GM23338 (cell line): ENCODE data around the gene PID1.

ENCODE experiments used
- CREB1 ChIP-seq: fragments of 250-450 bp; sonication (Bioruptor Pico); IDR thresholded peaks from 2 replicates; pipeline ENCODE4 v1.5.0; 2020; ENCODE audit warnings: low read depth, mild to moderate bottlenecking, moderate library complexity
- EZH2 ChIP-seq: fragments of 200-600 bp; sonication (generic); IDR thresholded peaks from one replicate; pipeline ENCODE4 v1.8.0; 2017; ENCODE audit warnings: antibody characterized with exemption, mild to moderate bottlenecking, low read depth; ENCODE audit not compliant: unreplicated experiment
- EZH2phosphoT487 ChIP-seq: fragments of 200-600 bp; sonication (generic); IDR thresholded peaks from one replicate; pipeline ENCODE4 v1.8.1; 2018; ENCODE audit warnings: antibody characterized with exemption; ENCODE audit not compliant: unreplicated experiment
- JUNB ChIP-seq: IDR thresholded peaks from one replicate; pipeline ENCODE4 v1.6.1; 2016; ENCODE audit warnings: antibody characterized with exemption; ENCODE audit not compliant: unreplicated experiment
- NANOG ChIP-seq: IDR thresholded peaks from 2 replicates; pipeline ENCODE4 v1.6.1; 2016; ENCODE audit warnings: antibody characterized with exemption, borderline replicate concordance
- POLR2AphosphoS5 ChIP-seq: IDR thresholded peaks from 2 replicates; pipeline ENCODE4 v1.6.1; 2016; ENCODE audit warnings: antibody characterized with exemption, low read depth
- STAT1 ChIP-seq: IDR thresholded peaks from one replicate; pipeline ENCODE4 v1.6.1; 2016; ENCODE audit warnings: antibody characterized with exemption; ENCODE audit not compliant: unreplicated experiment
- ZNF114 ChIP-seq: fragments of 250-450 bp; sonication (Bioruptor Pico); IDR thresholded peaks from 2 replicates; pipeline ENCODE4 v1.5.0; 2020; ENCODE audit warnings: mild to moderate bottlenecking, moderate library complexity
- ZNF331 ChIP-seq: fragments of 250-450 bp; sonication (Bioruptor Pico); IDR thresholded peaks from 2 replicates; pipeline ENCODE4 v1.5.0; 2020; ENCODE audit warnings: low read depth, mild to moderate bottlenecking, moderate library complexity
- TF ChIP-seq, protein P1 (sequence below), 2 experiments: fragments of 200-600 bp in 1 of 2; sonication (generic) in 1 of 2; conservative IDR thresholded peaks; 2 replicates each; pipeline versions ENCODE4 v1.5.1 to v1.6.1; 2016 to 2017; ENCODE audit warnings: antibody characterized with exemption in 2 of 2, low read depth in 2 of 2, mild to moderate bottlenecking in 2 of 2, moderate library complexity in 1 of 2
- TF ChIP-seq, protein P2 (sequence below): IDR thresholded peaks from one replicate; pipeline ENCODE4 v1.6.1; 2018; ENCODE audit warnings: antibody characterized with exemption; ENCODE audit not compliant: unreplicated experiment
- TF ChIP-seq, protein P3 (sequence below): IDR thresholded peaks from 2 replicates; pipeline ENCODE4 v1.6.1; 2016; ENCODE audit warnings: antibody characterized with exemption
- TF ChIP-seq, protein P4 (sequence below): fragments of 250-450 bp; sonication (Bioruptor Pico); IDR thresholded peaks from 2 replicates; pipeline ENCODE4 v1.5.0; 2020; ENCODE audit warnings: mild to moderate bottlenecking, moderate library complexity

DNA sequence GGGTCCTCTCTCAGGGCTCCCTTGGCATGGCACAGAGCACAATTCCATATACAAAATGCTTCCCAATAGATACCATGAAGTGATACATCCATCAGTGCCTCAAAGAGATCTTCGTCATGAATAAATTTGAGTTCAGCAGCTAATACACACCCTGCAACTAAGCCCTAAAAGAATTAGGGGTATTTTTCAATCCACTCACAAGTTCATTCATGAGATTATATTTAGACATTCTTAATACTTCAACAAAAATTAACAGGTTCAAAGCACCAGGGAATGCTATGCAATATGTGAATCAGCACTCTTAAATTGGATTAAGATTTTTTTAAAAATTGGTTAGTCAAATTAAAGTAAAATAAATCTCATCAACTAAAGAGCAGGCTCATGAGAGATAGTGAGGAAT is 79.7 kb downstream of the PID1 start:
- TF ChIP-seq, protein P1, sequence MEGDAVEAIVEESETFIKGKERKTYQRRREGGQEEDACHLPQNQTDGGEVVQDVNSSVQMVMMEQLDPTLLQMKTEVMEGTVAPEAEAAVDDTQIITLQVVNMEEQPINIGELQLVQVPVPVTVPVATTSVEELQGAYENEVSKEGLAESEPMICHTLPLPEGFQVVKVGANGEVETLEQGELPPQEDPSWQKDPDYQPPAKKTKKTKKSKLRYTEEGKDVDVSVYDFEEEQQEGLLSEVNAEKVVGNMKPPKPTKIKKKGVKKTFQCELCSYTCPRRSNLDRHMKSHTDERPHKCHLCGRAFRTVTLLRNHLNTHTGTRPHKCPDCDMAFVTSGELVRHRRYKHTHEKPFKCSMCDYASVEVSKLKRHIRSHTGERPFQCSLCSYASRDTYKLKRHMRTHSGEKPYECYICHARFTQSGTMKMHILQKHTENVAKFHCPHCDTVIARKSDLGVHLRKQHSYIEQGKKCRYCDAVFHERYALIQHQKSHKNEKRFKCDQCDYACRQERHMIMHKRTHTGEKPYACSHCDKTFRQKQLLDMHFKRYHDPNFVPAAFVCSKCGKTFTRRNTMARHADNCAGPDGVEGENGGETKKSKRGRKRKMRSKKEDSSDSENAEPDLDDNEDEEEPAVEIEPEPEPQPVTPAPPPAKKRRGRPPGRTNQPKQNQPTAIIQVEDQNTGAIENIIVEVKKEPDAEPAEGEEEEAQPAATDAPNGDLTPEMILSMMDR (conservative IDR thresholded peaks at IDR 0.05; ENCODE audit: low read depth in 2 of 2): no peak
- TF ChIP-seq POLR2AphosphoS5 (no peak), EZH2 (no peak), EZH2phosphoT487 (no peak), CREB1 (CRISPR knock-in tag) (no peak), ZNF114 (CRISPR knock-in tag) (no peak), STAT1 (no peak), JUNB (no peak), ZNF331 (CRISPR knock-in tag) (no peak), NANOG (no peak)
- TF ChIP-seq, protein P2, sequence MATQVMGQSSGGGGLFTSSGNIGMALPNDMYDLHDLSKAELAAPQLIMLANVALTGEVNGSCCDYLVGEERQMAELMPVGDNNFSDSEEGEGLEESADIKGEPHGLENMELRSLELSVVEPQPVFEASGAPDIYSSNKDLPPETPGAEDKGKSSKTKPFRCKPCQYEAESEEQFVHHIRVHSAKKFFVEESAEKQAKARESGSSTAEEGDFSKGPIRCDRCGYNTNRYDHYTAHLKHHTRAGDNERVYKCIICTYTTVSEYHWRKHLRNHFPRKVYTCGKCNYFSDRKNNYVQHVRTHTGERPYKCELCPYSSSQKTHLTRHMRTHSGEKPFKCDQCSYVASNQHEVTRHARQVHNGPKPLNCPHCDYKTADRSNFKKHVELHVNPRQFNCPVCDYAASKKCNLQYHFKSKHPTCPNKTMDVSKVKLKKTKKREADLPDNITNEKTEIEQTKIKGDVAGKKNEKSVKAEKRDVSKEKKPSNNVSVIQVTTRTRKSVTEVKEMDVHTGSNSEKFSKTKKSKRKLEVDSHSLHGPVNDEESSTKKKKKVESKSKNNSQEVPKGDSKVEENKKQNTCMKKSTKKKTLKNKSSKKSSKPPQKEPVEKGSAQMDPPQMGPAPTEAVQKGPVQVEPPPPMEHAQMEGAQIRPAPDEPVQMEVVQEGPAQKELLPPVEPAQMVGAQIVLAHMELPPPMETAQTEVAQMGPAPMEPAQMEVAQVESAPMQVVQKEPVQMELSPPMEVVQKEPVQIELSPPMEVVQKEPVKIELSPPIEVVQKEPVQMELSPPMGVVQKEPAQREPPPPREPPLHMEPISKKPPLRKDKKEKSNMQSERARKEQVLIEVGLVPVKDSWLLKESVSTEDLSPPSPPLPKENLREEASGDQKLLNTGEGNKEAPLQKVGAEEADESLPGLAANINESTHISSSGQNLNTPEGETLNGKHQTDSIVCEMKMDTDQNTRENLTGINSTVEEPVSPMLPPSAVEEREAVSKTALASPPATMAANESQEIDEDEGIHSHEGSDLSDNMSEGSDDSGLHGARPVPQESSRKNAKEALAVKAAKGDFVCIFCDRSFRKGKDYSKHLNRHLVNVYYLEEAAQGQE: no peak
- TF ChIP-seq, protein P3, sequence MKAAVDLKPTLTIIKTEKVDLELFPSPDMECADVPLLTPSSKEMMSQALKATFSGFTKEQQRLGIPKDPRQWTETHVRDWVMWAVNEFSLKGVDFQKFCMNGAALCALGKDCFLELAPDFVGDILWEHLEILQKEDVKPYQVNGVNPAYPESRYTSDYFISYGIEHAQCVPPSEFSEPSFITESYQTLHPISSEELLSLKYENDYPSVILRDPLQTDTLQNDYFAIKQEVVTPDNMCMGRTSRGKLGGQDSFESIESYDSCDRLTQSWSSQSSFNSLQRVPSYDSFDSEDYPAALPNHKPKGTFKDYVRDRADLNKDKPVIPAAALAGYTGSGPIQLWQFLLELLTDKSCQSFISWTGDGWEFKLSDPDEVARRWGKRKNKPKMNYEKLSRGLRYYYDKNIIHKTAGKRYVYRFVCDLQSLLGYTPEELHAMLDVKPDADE: no peak
- TF ChIP-seq, protein P4, sequence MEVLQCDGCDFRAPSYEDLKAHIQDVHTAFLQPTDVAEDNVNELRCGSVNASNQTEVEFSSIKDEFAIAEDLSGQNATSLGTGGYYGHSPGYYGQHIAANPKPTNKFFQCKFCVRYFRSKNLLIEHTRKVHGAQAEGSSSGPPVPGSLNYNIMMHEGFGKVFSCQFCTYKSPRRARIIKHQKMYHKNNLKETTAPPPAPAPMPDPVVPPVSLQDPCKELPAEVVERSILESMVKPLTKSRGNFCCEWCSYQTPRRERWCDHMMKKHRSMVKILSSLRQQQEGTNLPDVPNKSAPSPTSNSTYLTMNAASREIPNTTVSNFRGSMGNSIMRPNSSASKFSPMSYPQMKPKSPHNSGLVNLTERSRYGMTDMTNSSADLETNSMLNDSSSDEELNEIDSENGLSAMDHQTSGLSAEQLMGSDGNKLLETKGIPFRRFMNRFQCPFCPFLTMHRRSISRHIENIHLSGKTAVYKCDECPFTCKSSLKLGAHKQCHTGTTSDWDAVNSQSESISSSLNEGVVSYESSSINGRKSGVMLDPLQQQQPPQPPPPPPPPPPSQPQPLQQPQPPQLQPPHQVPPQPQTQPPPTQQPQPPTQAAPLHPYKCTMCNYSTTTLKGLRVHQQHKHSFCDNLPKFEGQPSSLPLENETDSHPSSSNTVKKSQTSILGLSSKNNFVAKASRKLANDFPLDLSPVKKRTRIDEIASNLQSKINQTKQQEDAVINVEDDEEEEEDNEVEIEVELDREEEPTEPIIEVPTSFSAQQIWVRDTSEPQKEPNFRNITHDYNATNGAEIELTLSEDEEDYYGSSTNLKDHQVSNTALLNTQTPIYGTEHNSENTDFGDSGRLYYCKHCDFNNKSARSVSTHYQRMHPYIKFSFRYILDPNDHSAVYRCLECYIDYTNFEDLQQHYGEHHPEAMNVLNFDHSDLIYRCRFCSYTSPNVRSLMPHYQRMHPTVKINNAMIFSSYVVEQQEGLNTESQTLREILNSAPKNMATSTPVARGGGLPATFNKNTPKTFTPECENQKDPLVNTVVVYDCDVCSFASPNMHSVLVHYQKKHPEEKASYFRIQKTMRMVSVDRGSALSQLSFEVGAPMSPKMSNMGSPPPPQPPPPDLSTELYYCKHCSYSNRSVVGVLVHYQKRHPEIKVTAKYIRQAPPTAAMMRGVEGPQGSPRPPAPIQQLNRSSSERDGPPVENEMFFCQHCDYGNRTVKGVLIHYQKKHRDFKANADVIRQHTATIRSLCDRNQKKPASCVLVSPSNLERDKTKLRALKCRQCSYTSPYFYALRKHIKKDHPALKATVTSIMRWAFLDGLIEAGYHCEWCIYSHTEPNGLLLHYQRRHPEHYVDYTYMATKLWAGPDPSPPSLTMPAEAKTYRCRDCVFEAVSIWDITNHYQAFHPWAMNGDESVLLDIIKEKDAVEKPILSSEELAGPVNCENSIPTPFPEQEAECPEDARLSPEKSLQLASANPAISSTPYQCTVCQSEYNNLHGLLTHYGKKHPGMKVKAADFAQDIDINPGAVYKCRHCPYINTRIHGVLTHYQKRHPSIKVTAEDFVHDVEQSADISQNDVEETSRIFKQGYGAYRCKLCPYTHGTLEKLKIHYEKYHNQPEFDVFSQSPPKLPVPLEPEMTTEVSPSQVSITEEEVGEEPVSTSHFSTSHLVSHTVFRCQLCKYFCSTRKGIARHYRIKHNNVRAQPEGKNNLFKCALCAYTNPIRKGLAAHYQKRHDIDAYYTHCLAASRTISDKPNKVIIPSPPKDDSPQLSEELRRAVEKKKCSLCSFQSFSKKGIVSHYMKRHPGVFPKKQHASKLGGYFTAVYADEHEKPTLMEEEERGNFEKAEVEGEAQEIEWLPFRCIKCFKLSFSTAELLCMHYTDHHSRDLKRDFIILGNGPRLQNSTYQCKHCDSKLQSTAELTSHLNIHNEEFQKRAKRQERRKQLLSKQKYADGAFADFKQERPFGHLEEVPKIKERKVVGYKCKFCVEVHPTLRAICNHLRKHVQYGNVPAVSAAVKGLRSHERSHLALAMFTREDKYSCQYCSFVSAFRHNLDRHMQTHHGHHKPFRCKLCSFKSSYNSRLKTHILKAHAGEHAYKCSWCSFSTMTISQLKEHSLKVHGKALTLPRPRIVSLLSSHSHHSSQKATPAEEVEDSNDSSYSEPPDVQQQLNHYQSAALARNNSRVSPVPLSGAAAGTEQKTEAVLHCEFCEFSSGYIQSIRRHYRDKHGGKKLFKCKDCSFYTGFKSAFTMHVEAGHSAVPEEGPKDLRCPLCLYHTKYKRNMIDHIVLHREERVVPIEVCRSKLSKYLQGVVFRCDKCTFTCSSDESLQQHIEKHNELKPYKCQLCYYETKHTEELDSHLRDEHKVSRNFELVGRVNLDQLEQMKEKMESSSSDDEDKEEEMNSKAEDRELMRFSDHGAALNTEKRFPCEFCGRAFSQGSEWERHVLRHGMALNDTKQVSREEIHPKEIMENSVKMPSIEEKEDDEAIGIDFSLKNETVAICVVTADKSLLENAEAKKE: no peak
